Measurements from ENCODE around the gene GABRB1.

- TF ChIP-seq YY1 (IDR thresholded peaks at IDR 0.05; ENCODE audit: insufficient read depth, insufficient read length) (no peak), ZNF274 (IDR thresholded peaks at IDR 0.05; ENCODE audit: low read depth, low read length) (no peak), SUZ12 (IDR thresholded peaks at IDR 0.05; ENCODE audit: extremely low read depth, insufficient read depth, insufficient read length) (no peak)
Measured at GRCh38 chr4:47418147-47418546, 386.8 kb downstream of the GABRB1 start.
